ENCODE data around the gene TAF15.
A peak's percentile ranks its signal among the peaks of the same experiment; 100 is the strongest.

TAF15 gene

DNA sequence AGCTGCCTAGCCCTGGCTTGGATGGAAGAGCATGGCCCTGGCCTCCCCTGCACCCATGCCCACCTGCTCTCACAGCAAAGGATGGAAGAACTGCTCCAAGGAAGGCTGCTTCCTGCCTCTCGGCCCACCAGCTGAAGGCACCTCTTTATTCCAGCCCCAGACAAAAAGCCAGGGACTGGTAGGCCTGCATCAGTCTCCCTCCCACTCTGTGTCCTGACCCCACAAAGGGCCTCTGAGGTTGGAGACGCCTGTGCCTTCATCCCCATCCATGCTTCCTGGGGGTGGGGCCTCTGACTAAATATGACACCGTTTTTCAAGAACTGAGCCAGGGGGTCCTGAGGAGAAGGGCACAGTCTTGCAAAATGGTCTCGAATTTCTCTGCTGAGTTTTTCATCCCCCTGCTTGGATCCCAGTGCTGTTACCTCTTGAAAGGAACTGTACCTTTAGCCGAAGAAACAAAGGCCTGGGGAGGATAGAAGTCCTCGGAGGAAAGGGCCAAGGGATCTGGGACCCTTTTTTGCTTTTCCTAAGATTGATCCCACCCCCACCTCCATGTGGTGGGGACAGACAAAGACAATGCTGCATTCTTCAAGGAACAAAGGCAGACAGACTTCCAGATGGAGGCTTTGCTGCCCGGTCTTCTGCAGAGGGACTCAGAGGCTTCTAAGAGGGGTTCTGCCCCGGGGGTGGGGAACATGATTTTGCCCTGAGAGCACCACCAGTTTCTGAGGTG, 43.4 kb upstream of the TAF15 start:
- H3K4me3 ChIP-seq (ENCODE audit: low read depth, low read length) = no peak overlapping the region
- TF ChIP-seq, protein P1, sequence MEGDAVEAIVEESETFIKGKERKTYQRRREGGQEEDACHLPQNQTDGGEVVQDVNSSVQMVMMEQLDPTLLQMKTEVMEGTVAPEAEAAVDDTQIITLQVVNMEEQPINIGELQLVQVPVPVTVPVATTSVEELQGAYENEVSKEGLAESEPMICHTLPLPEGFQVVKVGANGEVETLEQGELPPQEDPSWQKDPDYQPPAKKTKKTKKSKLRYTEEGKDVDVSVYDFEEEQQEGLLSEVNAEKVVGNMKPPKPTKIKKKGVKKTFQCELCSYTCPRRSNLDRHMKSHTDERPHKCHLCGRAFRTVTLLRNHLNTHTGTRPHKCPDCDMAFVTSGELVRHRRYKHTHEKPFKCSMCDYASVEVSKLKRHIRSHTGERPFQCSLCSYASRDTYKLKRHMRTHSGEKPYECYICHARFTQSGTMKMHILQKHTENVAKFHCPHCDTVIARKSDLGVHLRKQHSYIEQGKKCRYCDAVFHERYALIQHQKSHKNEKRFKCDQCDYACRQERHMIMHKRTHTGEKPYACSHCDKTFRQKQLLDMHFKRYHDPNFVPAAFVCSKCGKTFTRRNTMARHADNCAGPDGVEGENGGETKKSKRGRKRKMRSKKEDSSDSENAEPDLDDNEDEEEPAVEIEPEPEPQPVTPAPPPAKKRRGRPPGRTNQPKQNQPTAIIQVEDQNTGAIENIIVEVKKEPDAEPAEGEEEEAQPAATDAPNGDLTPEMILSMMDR (IDR thresholded peaks at IDR 0.05; ENCODE audit: low read depth, low read length, missing control alignments) = no peak

DNA sequence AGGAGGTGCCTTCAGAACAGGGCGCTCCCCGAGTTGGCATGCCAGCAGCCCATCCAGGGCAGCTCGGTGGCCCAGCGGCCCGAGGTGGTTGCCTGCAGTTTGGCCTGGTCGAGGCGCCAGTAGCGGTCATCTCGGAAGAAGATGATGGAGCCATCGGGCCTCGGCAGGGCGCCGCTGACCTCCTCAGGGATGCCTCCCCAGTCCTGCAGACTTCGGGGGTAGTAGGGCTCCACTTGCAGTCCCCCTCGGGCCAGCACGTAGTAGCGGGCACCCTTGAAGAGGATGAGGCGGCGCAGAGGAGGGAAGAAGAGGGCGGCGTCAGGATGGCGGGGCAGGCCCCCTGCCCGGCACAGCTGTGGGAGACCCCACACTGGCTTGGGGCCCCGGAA, 42.8 kb upstream of the TAF15 start:
- DNase-seq (ENCODE audit: low read depth) = no peak
- TF ChIP-seq, protein P1 (IDR thresholded peaks at IDR 0.05; ENCODE audit: low read depth, low read length, missing control alignments) = no peak
- H3K4me3 ChIP-seq (ENCODE audit: low read depth, low read length) = no peak overlapping the region

More for the DNA sequence above, 43.4 kb upstream of the TAF15 start:
- DNase-seq (ENCODE audit: low read depth) = no peak

DNA sequence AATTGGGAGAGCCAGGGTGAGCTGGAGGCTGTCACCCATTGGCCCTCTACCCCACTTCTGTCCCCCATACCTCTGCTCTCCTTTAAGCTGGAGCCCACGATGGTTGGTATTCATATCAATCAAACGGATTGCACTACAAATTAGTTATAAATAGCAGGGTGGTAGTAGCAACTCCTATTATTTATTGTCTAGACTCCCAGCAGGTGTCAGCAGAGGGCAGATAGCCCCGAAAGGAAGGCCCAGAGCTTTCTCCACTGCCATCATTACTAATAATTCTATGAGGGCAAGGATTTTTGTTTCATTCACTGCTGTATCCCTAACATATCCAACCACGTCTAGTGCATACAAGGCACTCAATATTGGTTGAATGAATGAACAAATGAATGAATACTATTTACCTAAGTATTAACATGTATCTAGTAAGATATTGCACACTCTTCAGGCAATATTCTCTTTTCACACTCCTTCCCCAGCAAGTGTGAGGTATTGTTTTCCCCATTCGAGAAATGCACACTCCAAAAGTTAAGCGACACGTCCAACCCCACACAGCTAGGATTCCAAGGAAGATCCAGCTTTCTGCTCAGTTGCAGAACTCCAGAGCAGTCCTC, 42.3 kb upstream of the TAF15 start:
- H3K4me3 ChIP-seq (ENCODE audit: low read depth, low read length) = no peak overlapping the region
- TF ChIP-seq, protein P1 (IDR thresholded peaks at IDR 0.05; ENCODE audit: low read depth, low read length, missing control alignments) = peak; percentile 44
- DNase-seq (ENCODE audit: low read depth) = no peak

DNA sequence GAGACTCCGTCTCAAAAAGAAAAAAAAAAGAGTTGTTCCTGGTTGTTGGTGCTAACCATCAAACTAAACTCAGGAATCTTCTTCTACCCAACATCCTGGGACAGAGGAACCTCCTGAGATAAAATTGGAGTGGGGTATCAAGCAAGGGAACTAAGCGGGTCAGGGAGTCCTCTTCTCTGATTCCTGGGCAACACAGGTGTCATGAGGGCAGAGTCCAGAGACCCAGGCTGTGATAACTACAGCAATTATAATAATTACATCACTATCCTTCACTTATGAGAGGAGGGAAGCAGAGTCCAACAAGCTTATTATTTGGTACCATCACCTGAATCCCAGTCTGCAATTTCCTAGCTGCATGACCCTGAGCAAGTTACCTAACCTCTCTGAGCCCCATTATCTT, 40.5 kb upstream of the TAF15 start:
- TF ChIP-seq, protein P1 (IDR thresholded peaks at IDR 0.05; ENCODE audit: low read depth, low read length, missing control alignments) = no peak
- no peak overlapping the region for H3K4me3 ChIP-seq (ENCODE audit: low read depth, low read length)
- no peak for DNase-seq (ENCODE audit: low read depth)

DNA sequence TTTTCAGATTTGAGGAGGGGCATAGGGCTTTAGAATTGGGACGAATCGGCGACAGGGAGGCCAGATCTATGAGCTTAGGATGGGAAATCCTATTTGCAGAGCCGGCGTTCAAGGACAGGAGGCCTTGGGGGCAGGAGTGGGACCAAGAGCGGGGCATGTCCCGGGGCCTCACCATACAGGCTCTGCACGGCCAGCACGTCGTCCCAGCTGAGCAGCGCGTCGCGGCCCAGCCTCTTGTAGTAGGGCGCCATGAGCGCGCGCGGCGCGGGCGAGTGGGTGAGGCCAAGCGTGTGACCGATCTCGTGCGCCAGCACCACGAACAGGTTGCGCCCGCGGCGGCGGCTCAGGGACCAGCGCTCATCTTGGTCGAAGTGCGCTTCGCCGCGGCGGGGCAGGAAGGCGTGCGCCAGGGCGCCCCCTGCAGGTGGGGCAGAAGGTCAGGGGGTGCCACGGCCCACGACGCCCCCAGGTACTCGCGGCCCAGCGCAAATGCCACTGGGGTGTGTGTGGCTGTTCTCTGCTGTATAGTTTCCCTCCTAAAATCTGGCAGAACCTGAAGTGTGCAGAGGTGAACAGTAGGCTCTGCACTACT, 39.3 kb upstream of the TAF15 start:
- DNase-seq (ENCODE audit: low read depth) = no peak
- TF ChIP-seq, protein P1 (IDR thresholded peaks at IDR 0.05; ENCODE audit: low read depth, low read length, missing control alignments) = peak; percentile 28
- H3K4me3 ChIP-seq (ENCODE audit: low read depth, low read length) = no peak overlapping the region

DNA sequence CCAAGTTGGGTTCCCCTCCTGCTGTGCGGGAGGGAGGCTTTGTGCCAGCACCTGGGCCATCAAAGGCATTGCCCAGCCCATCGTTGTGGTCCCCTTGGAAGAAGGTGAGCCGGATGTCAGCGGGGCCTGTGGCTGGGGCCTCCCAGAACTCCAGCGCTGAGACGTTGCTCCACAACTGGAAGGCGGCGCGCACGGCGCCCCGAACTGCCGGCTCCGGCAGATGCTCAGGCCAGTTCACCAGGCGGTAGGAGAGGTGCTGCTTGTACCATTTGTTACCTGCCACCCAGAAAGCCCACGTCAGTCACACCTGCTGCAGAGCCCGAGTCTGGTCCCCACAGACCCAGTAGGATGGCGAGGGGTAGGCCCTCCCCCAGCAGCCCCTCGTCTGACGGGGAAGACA, 36.2 kb upstream of the TAF15 start:
- no peak overlapping the region for H3K4me3 ChIP-seq (ENCODE audit: low read depth, low read length)
- DNase-seq (ENCODE audit: low read depth) = no peak
- TF ChIP-seq, protein P1 (IDR thresholded peaks at IDR 0.05; ENCODE audit: low read depth, low read length, missing control alignments) = no peak

Data from GM12864 (cell line).